ENCODE data around the gene F13A1.

DNA sequence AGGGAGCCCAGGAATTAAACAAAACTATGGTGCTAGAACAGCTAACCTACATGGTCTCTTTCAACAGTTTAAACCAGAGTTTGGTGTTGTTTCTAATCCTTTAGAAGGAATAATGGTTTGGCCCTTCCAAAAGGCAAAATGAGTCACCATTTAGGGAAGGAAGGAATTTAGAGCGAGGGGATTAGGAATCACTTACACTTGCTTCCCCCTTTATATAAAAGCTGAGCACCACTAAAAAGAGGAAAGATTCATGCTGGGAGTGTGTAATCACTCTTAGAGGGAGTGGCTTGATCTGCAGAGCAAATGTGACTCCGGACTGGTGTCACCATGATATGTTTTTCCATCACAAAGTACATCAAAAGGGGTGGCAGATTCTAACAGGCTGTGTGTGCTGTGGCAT lies 63.6 kb downstream of the F13A1 start:
- no peak for TF ChIP-seq CTCF (IDR thresholded peaks at IDR 0.05; ENCODE audit: insufficient read depth, low read length, poor library complexity, severe bottlenecking)
- no peak for TF ChIP-seq EZH2phosphoT487 (conservative IDR thresholded peaks at IDR 0.05; ENCODE audit: low read length)
